Mesendoderm (in vitro differentiated cells): ENCODE results near the gene LSM14A.

Experiments used
- DNase-seq: peaks from one replicate; pipeline ENCODE4 v3.0.0; 2013
- H2AK5ac ChIP-seq: 2 replicates; pipeline ENCODE4 v1.6.1; 2013; ENCODE audit warnings: low read length, inconsistent platforms
- H2BK120ac ChIP-seq: 2 replicates; pipeline ENCODE4 v1.6.1; 2013; ENCODE audit warnings: low read depth, mild to moderate bottlenecking, low read length, moderate library complexity, mixed read lengths
- H2BK15ac ChIP-seq: replicated peaks from 2 replicates; pipeline ENCODE4 v1.6.1; 2013; ENCODE audit warnings: low read depth, mild to moderate bottlenecking, moderate library complexity
- H2BK5ac ChIP-seq: 2 replicates; pipeline ENCODE4 v1.6.1; 2013; ENCODE audit warnings: low read length, inconsistent platforms
- H3K18ac ChIP-seq: 2 replicates; pipeline ENCODE4 v1.6.1; 2013; ENCODE audit warnings: mild to moderate bottlenecking, low read length, mixed read lengths
- H3K23ac ChIP-seq: one replicate; pipeline ENCODE4 v1.6.1; 2013; ENCODE audit warnings: low read length
- H3K27ac ChIP-seq: 2 replicates; pipeline ENCODE4 v1.5.1; 2013; ENCODE audit warnings: low read depth, mild to moderate bottlenecking, inconsistent platforms, low read length, moderate library complexity
- H3K27me3 ChIP-seq: 2 replicates; pipeline ENCODE4 v1.6.1; 2013; ENCODE audit warnings: low read length, control low read depth, mild to moderate bottlenecking, inconsistent platforms; ENCODE audit not compliant: insufficient read depth, poor library complexity
- H3K36me3 ChIP-seq: 2 replicates; pipeline ENCODE4 v1.6.1; 2013; ENCODE audit warnings: low read length, inconsistent platforms; ENCODE audit not compliant: control insufficient read depth, insufficient read depth
- H3K4ac ChIP-seq: one replicate; pipeline ENCODE4 v1.6.1; 2013; ENCODE audit warnings: low read depth, mild to moderate bottlenecking, low read length, moderate library complexity
- H3K4me1 ChIP-seq: 2 replicates; pipeline ENCODE4 v1.6.1; 2013; ENCODE audit warnings: low read depth, low read length, inconsistent platforms; ENCODE audit not compliant: control insufficient read depth
- H3K4me2 ChIP-seq: 2 replicates; pipeline ENCODE4 v1.6.1; 2013; ENCODE audit warnings: low read length
- H3K4me3 ChIP-seq: 2 replicates; pipeline ENCODE4 v1.5.1; 2013; ENCODE audit warnings: mild to moderate bottlenecking, low read length
- H3K56ac ChIP-seq: one replicate; pipeline ENCODE4 v1.6.1; 2013; ENCODE audit warnings: low read length
- H3K79me1 ChIP-seq: 2 replicates; pipeline ENCODE4 v1.6.1; 2013; ENCODE audit warnings: low read length, inconsistent platforms
- H3K79me2 ChIP-seq: 2 replicates; pipeline ENCODE4 v1.6.1; 2013; ENCODE audit warnings: mild to moderate bottlenecking, low read length; ENCODE audit not compliant: control insufficient read depth, insufficient read depth
- H3K9ac ChIP-seq: 2 replicates; pipeline ENCODE4 v1.6.1; 2013; ENCODE audit warnings: low read length, inconsistent platforms
- H4K5ac ChIP-seq: one replicate; pipeline ENCODE4 v1.6.1; 2013; ENCODE audit warnings: low read length
- H4K8ac ChIP-seq: one replicate; pipeline ENCODE4 v1.6.1; 2013; ENCODE audit warnings: low read depth, mild to moderate bottlenecking, control low read depth, low read length, moderate library complexity
- WGBS: extraction: QIAGEN DNeasy Blood & Tissue Kit; methylation state at CpG from one replicate; pipeline ENCODE4 v1.1.7; 2013; ENCODE audit warnings: low lambda C conversion rate, missing lambda C conversion rate; ENCODE audit not compliant: insufficient coverage; ENCODE audit errors: extremely low coverage; 5-methylcytosine and 5-hydroxymethylcytosine counted together

Gene LSM14A

GRCh38 chr19:34274827-34275625, 102.7 kb downstream of the LSM14A start:
- H3K4me3 ChIP-seq, result no peak overlapping the region

GRCh38 chr19:34275705-34276104, 103.4 kb downstream of the LSM14A start:
- no peak overlapping the region for H3K23ac ChIP-seq
- no peak overlapping the region for H4K8ac ChIP-seq
- no peak overlapping the region for H3K56ac ChIP-seq
- no peak overlapping the region for H3K18ac ChIP-seq
- no peak overlapping the region for H4K5ac ChIP-seq
- H3K4me3 ChIP-seq, result no peak overlapping the region
- no peak overlapping the region for H3K4ac ChIP-seq
- H3K27ac ChIP-seq, result no peak overlapping the region
- H2AK5ac ChIP-seq, result no peak overlapping the region
- no peak for DNase-seq
- WGBS, result no CpG with 5 or more reads among the region's 1 CpG
- H3K4me2 ChIP-seq, result no peak overlapping the region
- no peaks in the 10 kb centered on the region for H3K36me3 ChIP-seq
- no peak overlapping the region for H2BK120ac ChIP-seq
- H3K27me3 ChIP-seq, result no peaks in the 10 kb centered on the region
- no peak overlapping the region for H3K9ac ChIP-seq
- H2BK5ac ChIP-seq, result no peak overlapping the region
- H3K79me2 ChIP-seq, result peaks cover 2% of the 10 kb centered on the region
- no peaks in the 10 kb centered on the region for H3K4me1 ChIP-seq
- no peak overlapping the region for H2BK15ac ChIP-seq
- peaks cover 10% of the 10 kb centered on the region for H3K79me1 ChIP-seq

More at GRCh38 chr19:34274827-34275625, 102.7 kb downstream of the LSM14A start:
- Histone ChIP-seq H2BK120ac (no peak overlapping the region), H3K4me2 (no peak overlapping the region), H2BK15ac (no peak overlapping the region), H3K4ac (no peak overlapping the region), H3K27me3 (no peaks in the 10 kb centered on the region), H3K56ac (no peak overlapping the region), H3K79me1 (peaks cover 9% of the 10 kb centered on the region), H3K27ac (no peak overlapping the region), H4K5ac (no peak overlapping the region), H3K36me3 (no peaks in the 10 kb centered on the region), H4K8ac (no peak overlapping the region), H3K79me2 (peaks cover 2% of the 10 kb centered on the region), H3K18ac (no peak overlapping the region), H3K23ac (no peak overlapping the region), H3K4me1 (peaks cover 5% of the 10 kb centered on the region), H3K9ac (no peak overlapping the region), H2BK5ac (no peak overlapping the region), H2AK5ac (no peak overlapping the region)
- WGBS, result no CpG with 5 or more reads among the region's 4 CpGs
- DNase-seq, result no peak

GRCh38 chr19:34276614-34277013, 104.3 kb downstream of the LSM14A start:
- Histone ChIP-seq H3K18ac (no peak overlapping the region), H2BK15ac (no peak overlapping the region), H3K9ac (no peak overlapping the region), H2AK5ac (no peak overlapping the region), H3K4ac (no peak overlapping the region), H3K4me2 (no peak overlapping the region), H3K56ac (no peak overlapping the region), H2BK5ac (no peak overlapping the region), H3K23ac (no peak overlapping the region), H3K36me3 (no peaks in the 10 kb centered on the region), H3K79me1 (peaks cover 10% of the 10 kb centered on the region), H3K27me3 (no peaks in the 10 kb centered on the region), H4K5ac (no peak overlapping the region), H3K79me2 (peaks cover 2% of the 10 kb centered on the region), H3K4me3 (no peak overlapping the region), H4K8ac (no peak overlapping the region), H2BK120ac (no peak overlapping the region), H3K27ac (no peak overlapping the region), H3K4me1 (no peaks in the 10 kb centered on the region)
- WGBS, result no CpG with 5 or more reads among the region's 4 CpGs
- DNase-seq, result no peak

- Histone ChIP-seq H3K27ac (no peak overlapping the region), H3K36me3 (no peaks in the 10 kb centered on the region), H3K9ac (no peak overlapping the region), H2BK15ac (no peak overlapping the region), H3K4me1 (no peaks in the 10 kb centered on the region), H3K56ac (no peak overlapping the region), H3K79me2 (peaks cover 2% of the 10 kb centered on the region), H2BK5ac (no peak overlapping the region), H3K18ac (no peak overlapping the region), H2AK5ac (no peak overlapping the region), H3K23ac (no peak overlapping the region), H3K4me3 (no peak overlapping the region), H3K27me3 (no peaks in the 10 kb centered on the region), H3K79me1 (peaks cover 10% of the 10 kb centered on the region), H3K4me2 (no peak overlapping the region), H4K5ac (no peak overlapping the region), H3K4ac (no peak overlapping the region), H4K8ac (no peak overlapping the region), H2BK120ac (no peak overlapping the region)
- no peak for DNase-seq
- no CpG with 5 or more reads among the region's 4 CpGs for WGBS
Observed at GRCh38 chr19:34277244-34277643, 104.9 kb downstream of the LSM14A start.

- Histone ChIP-seq H3K56ac (no peak overlapping the region), H2BK5ac (no peak overlapping the region), H2BK15ac (no peak overlapping the region), H3K4me1 (no peaks in the 10 kb centered on the region), H3K18ac (no peak overlapping the region), H3K9ac (no peak overlapping the region), H2BK120ac (no peak overlapping the region), H3K79me2 (no peaks in the 10 kb centered on the region), H4K8ac (no peak overlapping the region), H3K27ac (no peak overlapping the region), H3K79me1 (peaks cover 4% of the 10 kb centered on the region), H3K4me3 (no peak overlapping the region), H4K5ac (no peak overlapping the region), H3K27me3 (no peaks in the 10 kb centered on the region), H3K4ac (no peak overlapping the region), H3K23ac (no peak overlapping the region), H2AK5ac (no peak overlapping the region), H3K4me2 (no peak overlapping the region), H3K36me3 (no peaks in the 10 kb centered on the region)
- WGBS, result no CpG with 5 or more reads among the region's 4 CpGs
- no peak for DNase-seq
Observed at GRCh38 chr19:34278783-34279182, 106.5 kb downstream of the LSM14A start.
